Hepatocyte (in vitro differentiated cells): ENCODE measurements around the gene TTLL4. TPM values are rescaled to one million over a fixed set of nuclear protein-coding genes. Genes with fewer than 3 reads are reported as not detected.
A peak's percentile ranks its signal among the peaks of the same experiment; 100 is the strongest.

Experiments used
- DNase-seq: peaks from one replicate; pipeline ENCODE4 v3.0.0-alpha.2; 2016; ENCODE audit warnings: low spot score
- H2AFZ ChIP-seq: fragments of 200-600 bp; sonication (generic); 2 replicates; pipeline ENCODE4 v1.6.0; 2016; ENCODE audit warnings: antibody characterized with exemption, mild to moderate bottlenecking
- H3K27ac ChIP-seq: fragments of 200-600 bp; sonication (generic); 2 replicates; pipeline ENCODE4 v1.5.1; 2016; ENCODE audit warnings: mild to moderate bottlenecking
- H3K27me3 ChIP-seq: fragments of 200-600 bp; sonication (generic); 2 replicates; pipeline ENCODE4 v1.6.1; 2016
- H3K36me3 ChIP-seq: fragments of 200-600 bp; sonication (generic); replicated peaks from 2 replicates; pipeline ENCODE4 v1.5.1; 2016; ENCODE audit warnings: low read depth; ENCODE audit not compliant: insufficient read depth
- H3K4me1 ChIP-seq: fragments of 200-600 bp; sonication (generic); 2 replicates; pipeline ENCODE4 v1.5.1; 2016; ENCODE audit warnings: mild to moderate bottlenecking, moderate library complexity; ENCODE audit not compliant: insufficient read depth
- H3K4me2 ChIP-seq: fragments of 200-600 bp; sonication (generic); 2 replicates; pipeline ENCODE4 v1.6.0; 2016
- H3K4me3 ChIP-seq: fragments of 200-600 bp; sonication (generic); 2 replicates; pipeline ENCODE4 v1.5.1; 2016; ENCODE audit warnings: mild to moderate bottlenecking
- H3K79me2 ChIP-seq: fragments of 200-600 bp; sonication (generic); 2 replicates; pipeline ENCODE4 v1.6.0; 2017; ENCODE audit warnings: mild to moderate bottlenecking
- H3K9me2 ChIP-seq: fragments of 200-600 bp; sonication (generic); replicated peaks from 2 replicates; pipeline ENCODE4 v1.6.0; 2017; ENCODE audit warnings: mild to moderate bottlenecking; ENCODE audit not compliant: insufficient read depth
- H3K9me3 ChIP-seq: fragments of 200-600 bp; sonication (generic); 2 replicates; pipeline ENCODE4 v1.5.1; 2016; ENCODE audit warnings: low read depth, mild to moderate bottlenecking
- H4K20me1 ChIP-seq: fragments of 200-600 bp; sonication (generic); 2 replicates; pipeline ENCODE4 v1.6.0; 2016; ENCODE audit warnings: mild to moderate bottlenecking; ENCODE audit not compliant: insufficient read depth, poor library complexity, severe bottlenecking
- EZH2 ChIP-seq: fragments of 200-600 bp; sonication (generic); IDR thresholded peaks from 2 replicates; pipeline ENCODE4 v1.6.1; 2016; ENCODE audit warnings: antibody characterized with exemption, mild to moderate bottlenecking, borderline replicate concordance
- EZH2phosphoT487 ChIP-seq: fragments of 200-600 bp; sonication (generic); IDR thresholded peaks from one replicate; pipeline ENCODE4 v1.6.1; 2018; ENCODE audit warnings: antibody characterized with exemption, mild to moderate bottlenecking, low read depth, moderate library complexity; ENCODE audit not compliant: unreplicated experiment, severe bottlenecking
- WGBS: methylation state at CpG from one replicate; pipeline ENCODE4 v1.1.6; 2016; ENCODE audit warnings: low lambda C conversion rate; ENCODE audit errors: missing lambda C conversion rate; 5-methylcytosine and 5-hydroxymethylcytosine counted together
- polyA plus RNA-seq: library from polyadenylated mRNA; unstranded; fragments of >200 nt; fragmentation: Nextera tagmentation; extraction: Ambion mirVana; gene quantifications from 2 replicates; pipeline ENCODE4 v1.2.1, GENCODE V29; 2016
- total RNA-seq: library from RNA; depleted of rRNA; stranded (reverse); fragments of >200 nt; gene quantifications from 2 replicates; pipeline ENCODE4 v1.2.3, GENCODE V29; 2014
- TF ChIP-seq, protein P1 (sequence below): fragments of 200-600 bp; sonication (generic); IDR thresholded peaks from 2 replicates; pipeline ENCODE4 v1.5.1; 2016; ENCODE audit warnings: antibody characterized with exemption, mild to moderate bottlenecking; ENCODE audit not compliant: poor library complexity

Gene TTLL4
- total and polyA plus RNA-seq, 2 experiments from 2014 or later, result 18.2 to 23.7 TPM

DNA sequence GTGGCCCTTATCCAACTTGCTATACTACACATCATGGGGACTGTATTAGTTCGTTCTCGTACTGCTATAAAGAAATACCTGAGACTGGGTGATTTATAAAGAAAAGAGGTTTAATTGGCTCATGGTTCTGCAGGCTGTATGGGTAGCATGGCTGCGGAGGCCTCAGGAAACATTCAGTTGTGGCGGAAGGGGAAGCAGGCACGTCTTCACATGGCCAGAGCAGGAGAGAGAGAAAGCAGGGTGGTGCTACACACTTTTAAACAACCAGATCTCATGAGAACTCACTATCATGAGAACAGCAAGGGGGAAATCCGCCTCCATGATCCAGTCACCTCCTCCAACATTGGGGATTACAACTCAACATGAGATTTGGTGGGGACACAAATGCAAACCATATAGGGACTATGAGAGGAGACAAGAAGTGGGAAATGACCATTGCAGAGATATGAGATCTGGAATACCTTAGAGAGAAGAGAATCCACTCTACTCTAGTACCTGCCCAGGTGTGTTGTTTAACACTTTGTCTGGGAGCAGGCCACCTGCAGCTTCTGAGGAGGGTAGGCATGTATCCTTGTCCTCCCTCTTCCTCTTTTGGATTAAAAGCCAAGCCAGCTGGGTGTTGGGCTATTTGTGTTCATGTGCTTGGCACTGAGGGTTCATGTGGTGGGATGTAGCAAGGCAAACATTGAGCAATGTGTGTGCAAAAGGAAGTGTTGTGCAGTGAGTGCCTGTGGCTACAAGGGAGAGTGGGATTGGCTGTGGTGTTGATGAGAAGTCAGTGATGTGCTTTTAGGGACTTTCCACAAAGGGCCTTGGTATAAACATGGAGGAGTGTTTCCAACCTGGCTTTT lies 22.8 kb downstream of the TTLL4 start:
- no peaks in the 10 kb centered on the region for H3K9me3 ChIP-seq
- H3K4me2 ChIP-seq, result no peak overlapping the region
- TF ChIP-seq EZH2phosphoT487 (no peak), EZH2 (no peak)
- TF ChIP-seq, protein P1, sequence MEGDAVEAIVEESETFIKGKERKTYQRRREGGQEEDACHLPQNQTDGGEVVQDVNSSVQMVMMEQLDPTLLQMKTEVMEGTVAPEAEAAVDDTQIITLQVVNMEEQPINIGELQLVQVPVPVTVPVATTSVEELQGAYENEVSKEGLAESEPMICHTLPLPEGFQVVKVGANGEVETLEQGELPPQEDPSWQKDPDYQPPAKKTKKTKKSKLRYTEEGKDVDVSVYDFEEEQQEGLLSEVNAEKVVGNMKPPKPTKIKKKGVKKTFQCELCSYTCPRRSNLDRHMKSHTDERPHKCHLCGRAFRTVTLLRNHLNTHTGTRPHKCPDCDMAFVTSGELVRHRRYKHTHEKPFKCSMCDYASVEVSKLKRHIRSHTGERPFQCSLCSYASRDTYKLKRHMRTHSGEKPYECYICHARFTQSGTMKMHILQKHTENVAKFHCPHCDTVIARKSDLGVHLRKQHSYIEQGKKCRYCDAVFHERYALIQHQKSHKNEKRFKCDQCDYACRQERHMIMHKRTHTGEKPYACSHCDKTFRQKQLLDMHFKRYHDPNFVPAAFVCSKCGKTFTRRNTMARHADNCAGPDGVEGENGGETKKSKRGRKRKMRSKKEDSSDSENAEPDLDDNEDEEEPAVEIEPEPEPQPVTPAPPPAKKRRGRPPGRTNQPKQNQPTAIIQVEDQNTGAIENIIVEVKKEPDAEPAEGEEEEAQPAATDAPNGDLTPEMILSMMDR, result no peak
- 85% methylated on average over 6 of the region's 6 CpGs for WGBS
- no peak overlapping the region for H2AFZ ChIP-seq
- H4K20me1 ChIP-seq, result no peaks in the 10 kb centered on the region
- peaks cover 47% of the 10 kb centered on the region for H3K79me2 ChIP-seq
- DNase-seq, result no peak
- H3K27ac ChIP-seq, result peak overlapping the region; percentile 86
- no peaks in the 10 kb centered on the region for H3K27me3 ChIP-seq
- peaks cover 20% of the 10 kb centered on the region for H3K4me1 ChIP-seq
- H3K9me2 ChIP-seq, result no peaks in the 10 kb centered on the region
- H3K4me3 ChIP-seq, result no peak overlapping the region
- no peaks in the 10 kb centered on the region for H3K36me3 ChIP-seq

DNA sequence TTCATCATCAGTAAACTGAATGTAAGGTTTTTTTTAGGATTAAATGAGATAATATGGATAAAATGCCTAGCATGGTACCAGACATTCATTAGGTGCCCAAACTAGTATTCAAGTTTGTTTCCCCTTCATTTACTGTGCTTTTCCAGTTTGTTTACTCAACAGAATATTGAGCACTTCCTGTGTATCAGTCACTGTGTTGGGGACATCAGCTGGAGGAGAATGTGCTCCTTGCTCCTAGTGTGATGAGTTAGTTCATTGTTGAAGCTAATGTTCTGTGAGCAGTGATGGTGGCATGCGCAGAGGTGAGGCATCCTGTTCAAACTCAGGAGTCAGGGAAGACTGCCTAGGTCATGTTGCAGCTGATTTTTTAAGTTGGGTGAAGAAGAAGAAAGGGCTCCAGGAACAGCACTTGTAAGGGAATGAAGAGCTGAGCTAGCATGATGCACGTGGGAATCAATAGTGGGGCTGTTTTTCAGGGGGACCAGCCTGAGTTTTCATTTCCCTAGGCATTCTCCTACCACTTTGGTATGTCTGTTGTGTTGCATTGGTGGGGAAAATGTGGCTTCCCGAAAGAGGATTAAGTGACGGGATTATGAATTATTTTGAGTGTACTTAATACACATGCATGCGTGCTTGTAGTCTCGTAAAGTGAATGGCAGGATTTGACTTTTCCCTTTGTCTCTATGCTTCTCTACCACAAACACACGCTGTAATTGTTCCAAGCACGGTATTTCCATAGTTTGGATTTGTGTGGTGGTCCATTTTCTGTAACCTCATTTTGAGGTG lies 23.7 kb downstream of the TTLL4 start:
- peaks cover 45% of the 10 kb centered on the region for H3K79me2 ChIP-seq

DNA sequence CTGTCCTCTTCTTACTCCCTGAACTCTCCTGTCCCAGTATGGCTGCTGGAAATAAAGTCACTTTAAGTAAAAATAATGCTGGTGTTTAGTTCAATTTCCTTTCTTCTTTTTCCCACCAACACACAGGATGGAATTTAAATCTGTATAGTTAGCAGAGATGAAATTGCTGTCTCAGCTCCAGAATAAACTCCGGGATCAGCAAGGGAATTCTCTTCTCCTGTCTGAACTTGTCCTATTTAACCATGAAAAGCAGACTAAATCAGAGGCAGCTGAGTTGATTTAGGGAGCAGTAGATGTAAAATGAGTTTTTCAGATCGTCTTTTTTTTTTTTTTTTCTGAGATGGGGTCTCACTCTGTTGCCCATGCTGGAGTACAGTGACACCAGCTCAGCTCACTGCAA lies 25.9 kb downstream of the TTLL4 start:
- Histone ChIP-seq H4K20me1 (no peaks in the 10 kb centered on the region), H3K27ac (no peak overlapping the region), H3K36me3 (no peaks in the 10 kb centered on the region), H3K9me3 (no peaks in the 10 kb centered on the region), H3K9me2 (no peaks in the 10 kb centered on the region), H3K4me2 (no peak overlapping the region), H2AFZ (no peak overlapping the region), H3K79me2 (peaks cover 35% of the 10 kb centered on the region), H3K4me3 (no peak overlapping the region), H3K27me3 (no peaks in the 10 kb centered on the region), H3K4me1 (peaks cover 15% of the 10 kb centered on the region)
- WGBS, result 90% methylated on average over 2 of the region's 2 CpGs
- no peak for DNase-seq
- TF ChIP-seq EZH2 (no peak), EZH2phosphoT487 (no peak)
- TF ChIP-seq, protein P1, result no peak

More for the DNA sequence above, 23.7 kb downstream of the TTLL4 start:
- H3K4me1 ChIP-seq, result peaks cover 20% of the 10 kb centered on the region
- no peaks in the 10 kb centered on the region for H3K9me3 ChIP-seq
- no peaks in the 10 kb centered on the region for H3K27me3 ChIP-seq
- no peak overlapping the region for H2AFZ ChIP-seq
- H4K20me1 ChIP-seq, result no peaks in the 10 kb centered on the region
- WGBS, result 87% methylated on average over 8 of the region's 8 CpGs
- no peaks in the 10 kb centered on the region for H3K36me3 ChIP-seq
- no peak for DNase-seq
- H3K4me2 ChIP-seq, result no peak overlapping the region
- H3K9me2 ChIP-seq, result no peaks in the 10 kb centered on the region
- TF ChIP-seq EZH2phosphoT487 (no peak), EZH2 (no peak)
- TF ChIP-seq, protein P1, result no peak
- no peak overlapping the region for H3K4me3 ChIP-seq
- peak overlapping the region; percentile 2 for H3K27ac ChIP-seq
